ENCODE data around the gene PITPNM3.

The PITPNM3 gene

DNA sequence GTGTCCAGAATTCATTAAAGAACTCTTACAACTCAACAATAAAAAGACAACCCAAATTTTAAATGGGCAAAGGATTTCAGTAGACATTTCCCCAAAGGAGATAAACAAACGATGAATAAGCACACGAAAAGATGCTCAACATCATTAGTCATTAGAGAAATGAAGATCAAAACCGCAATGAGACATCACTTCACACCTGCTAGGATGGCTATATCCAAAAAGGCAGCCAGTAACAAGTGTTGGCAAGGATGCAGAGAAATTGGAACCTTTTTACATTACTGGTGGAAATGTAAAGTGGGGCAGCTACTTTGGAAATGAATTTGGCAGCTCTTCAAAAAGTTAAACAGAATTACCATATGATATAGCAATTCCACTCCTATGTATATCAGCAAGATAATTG lies 42.0 kb downstream of the PITPNM3 start:
- no peak overlapping the region for H2AFZ ChIP-seq (ENCODE audit: low read depth)
- no peaks in the 10 kb centered on the region for H3K27me3 ChIP-seq (ENCODE audit: insufficient read depth, low read depth)
- no peaks in the 10 kb centered on the region for H3K4me1 ChIP-seq (ENCODE audit: low read depth, poor library complexity, severe bottlenecking)
- no peak overlapping the region for H3K9ac ChIP-seq
- H3K4me3 ChIP-seq (IDR thresholded peaks at IDR 0.05; ENCODE audit: insufficient read depth, low read depth, low read length), result no peak overlapping the region
- TF ChIP-seq, protein P1, sequence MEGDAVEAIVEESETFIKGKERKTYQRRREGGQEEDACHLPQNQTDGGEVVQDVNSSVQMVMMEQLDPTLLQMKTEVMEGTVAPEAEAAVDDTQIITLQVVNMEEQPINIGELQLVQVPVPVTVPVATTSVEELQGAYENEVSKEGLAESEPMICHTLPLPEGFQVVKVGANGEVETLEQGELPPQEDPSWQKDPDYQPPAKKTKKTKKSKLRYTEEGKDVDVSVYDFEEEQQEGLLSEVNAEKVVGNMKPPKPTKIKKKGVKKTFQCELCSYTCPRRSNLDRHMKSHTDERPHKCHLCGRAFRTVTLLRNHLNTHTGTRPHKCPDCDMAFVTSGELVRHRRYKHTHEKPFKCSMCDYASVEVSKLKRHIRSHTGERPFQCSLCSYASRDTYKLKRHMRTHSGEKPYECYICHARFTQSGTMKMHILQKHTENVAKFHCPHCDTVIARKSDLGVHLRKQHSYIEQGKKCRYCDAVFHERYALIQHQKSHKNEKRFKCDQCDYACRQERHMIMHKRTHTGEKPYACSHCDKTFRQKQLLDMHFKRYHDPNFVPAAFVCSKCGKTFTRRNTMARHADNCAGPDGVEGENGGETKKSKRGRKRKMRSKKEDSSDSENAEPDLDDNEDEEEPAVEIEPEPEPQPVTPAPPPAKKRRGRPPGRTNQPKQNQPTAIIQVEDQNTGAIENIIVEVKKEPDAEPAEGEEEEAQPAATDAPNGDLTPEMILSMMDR (conservative IDR thresholded peaks at IDR 0.05; ENCODE audit: low read depth, low read length), result no peak
- H3K79me2 ChIP-seq (ENCODE audit: insufficient read depth, low read depth), result no peaks in the 10 kb centered on the region
- H4K20me1 ChIP-seq (ENCODE audit: insufficient read depth), result no peaks in the 10 kb centered on the region
- no peak overlapping the region for H3K27ac ChIP-seq
- no peak overlapping the region for H3K4me2 ChIP-seq
- H3K36me3 ChIP-seq (ENCODE audit: insufficient read depth), result no peaks in the 10 kb centered on the region

DNA sequence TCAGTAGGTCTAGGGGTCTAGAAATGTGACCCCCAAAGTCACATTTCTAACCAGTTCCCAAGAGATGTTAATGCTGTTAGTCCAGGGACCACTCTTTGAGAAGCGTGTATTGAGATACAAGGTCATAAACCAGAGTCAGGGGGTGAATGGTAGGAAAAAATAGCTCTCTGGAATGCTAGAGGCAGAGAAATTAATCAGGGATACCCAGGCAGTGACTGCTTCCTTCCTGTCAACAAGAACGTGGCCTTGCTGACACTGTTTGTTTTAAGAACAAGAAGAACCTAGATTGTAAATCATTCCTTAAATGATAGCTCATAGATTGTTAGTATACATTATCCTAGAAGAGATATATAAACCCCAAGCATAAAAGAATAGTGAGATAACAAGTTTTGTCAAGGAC lies 43.8 kb downstream of the PITPNM3 start:
- Histone ChIP-seq H3K4me3 (IDR thresholded peaks at IDR 0.05; ENCODE audit: insufficient read depth, low read depth, low read length) (no peak overlapping the region), H3K27me3 (ENCODE audit: insufficient read depth, low read depth) (no peaks in the 10 kb centered on the region), H3K4me2 (no peak overlapping the region), H3K4me1 (ENCODE audit: low read depth, poor library complexity, severe bottlenecking) (no peaks in the 10 kb centered on the region), H2AFZ (ENCODE audit: low read depth) (no peak overlapping the region), H3K79me2 (ENCODE audit: insufficient read depth, low read depth) (no peaks in the 10 kb centered on the region), H3K36me3 (ENCODE audit: insufficient read depth) (no peaks in the 10 kb centered on the region), H3K9ac (no peak overlapping the region), H4K20me1 (ENCODE audit: insufficient read depth) (no peaks in the 10 kb centered on the region), H3K27ac (no peak overlapping the region)
- TF ChIP-seq, protein P1 (conservative IDR thresholded peaks at IDR 0.05; ENCODE audit: low read depth, low read length), result no peak

DNA sequence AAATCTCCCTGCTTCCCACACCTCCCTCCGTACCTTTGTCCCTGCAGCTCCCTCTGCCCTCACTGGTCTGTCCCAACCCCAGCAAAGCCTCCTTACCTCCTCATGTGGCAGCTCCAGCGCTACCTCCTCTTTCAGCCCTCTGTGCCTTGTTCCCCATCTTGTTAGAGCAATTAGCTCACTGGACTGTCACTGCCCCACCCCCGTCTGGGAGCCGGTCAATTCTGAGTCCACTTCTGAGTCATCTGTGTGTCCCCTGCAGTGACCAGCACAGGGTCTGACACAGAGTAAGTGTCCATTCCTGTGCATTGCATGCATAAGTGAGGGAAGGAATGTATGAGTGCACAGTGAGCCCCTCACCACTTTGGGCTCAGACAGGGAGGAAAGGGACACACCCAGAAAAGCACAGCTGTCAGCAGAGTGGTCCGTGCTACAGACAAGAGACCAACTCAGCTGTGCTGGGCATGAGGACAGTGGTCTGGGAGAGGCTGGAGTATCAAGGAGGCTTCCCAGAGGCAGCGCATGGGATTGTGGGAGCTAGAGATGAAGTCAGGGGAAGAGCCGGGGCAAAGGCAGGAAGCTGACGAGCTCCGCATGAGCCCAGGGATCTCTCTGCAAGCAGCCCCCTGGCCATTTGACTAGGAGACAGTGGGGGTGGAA lies 45.9 kb downstream of the PITPNM3 start:
- no peak overlapping the region for H3K9ac ChIP-seq
- no peaks in the 10 kb centered on the region for H3K79me2 ChIP-seq (ENCODE audit: insufficient read depth, low read depth)
- H3K27ac ChIP-seq, result no peak overlapping the region
- no peaks in the 10 kb centered on the region for H4K20me1 ChIP-seq (ENCODE audit: insufficient read depth)
- TF ChIP-seq, protein P1 (conservative IDR thresholded peaks at IDR 0.05; ENCODE audit: low read depth, low read length), result no peak
- no peak overlapping the region for H3K4me3 ChIP-seq (IDR thresholded peaks at IDR 0.05; ENCODE audit: insufficient read depth, low read depth, low read length)
- H3K36me3 ChIP-seq (ENCODE audit: insufficient read depth), result no peaks in the 10 kb centered on the region
- no peak overlapping the region for H3K4me2 ChIP-seq
- H2AFZ ChIP-seq (ENCODE audit: low read depth), result no peak overlapping the region
- no peaks in the 10 kb centered on the region for H3K27me3 ChIP-seq (ENCODE audit: insufficient read depth, low read depth)
- H3K4me1 ChIP-seq (ENCODE audit: low read depth, poor library complexity, severe bottlenecking), result no peaks in the 10 kb centered on the region

DNA sequence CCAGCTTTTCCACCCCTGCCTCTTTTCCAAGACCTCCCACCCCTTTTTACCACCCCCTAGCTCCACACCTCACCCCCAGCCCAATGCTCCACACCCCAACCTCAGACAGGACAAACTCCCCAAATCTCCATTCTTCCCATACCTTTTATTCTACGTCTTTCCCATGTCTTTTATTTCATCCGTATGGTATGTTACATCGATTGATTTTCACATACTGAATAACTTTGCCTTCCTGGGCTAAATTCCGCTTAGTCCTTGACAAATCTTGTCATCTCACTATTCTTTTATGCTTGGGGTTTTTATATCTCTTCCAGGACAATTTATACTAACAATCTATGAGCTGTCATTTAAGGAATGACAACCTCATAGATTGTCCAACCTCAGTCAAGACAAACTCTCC lies 46.4 kb downstream of the PITPNM3 start:
- Histone ChIP-seq H2AFZ (ENCODE audit: low read depth) (no peak overlapping the region), H3K27me3 (ENCODE audit: insufficient read depth, low read depth) (no peaks in the 10 kb centered on the region), H3K4me3 (IDR thresholded peaks at IDR 0.05; ENCODE audit: insufficient read depth, low read depth, low read length) (no peak overlapping the region), H4K20me1 (ENCODE audit: insufficient read depth) (no peaks in the 10 kb centered on the region), H3K4me1 (ENCODE audit: low read depth, poor library complexity, severe bottlenecking) (no peaks in the 10 kb centered on the region), H3K9ac (no peak overlapping the region), H3K36me3 (ENCODE audit: insufficient read depth) (no peaks in the 10 kb centered on the region), H3K4me2 (no peak overlapping the region), H3K79me2 (ENCODE audit: insufficient read depth, low read depth) (no peaks in the 10 kb centered on the region), H3K27ac (no peak overlapping the region)
- TF ChIP-seq, protein P1 (conservative IDR thresholded peaks at IDR 0.05; ENCODE audit: low read depth, low read length), result no peak
